OCI-LY3 (cell line): ENCODE results near the gene CARS2.

Source experiments
- EZH2phosphoT487 ChIP-seq: fragments of 200-600 bp; shearing (Covaris generic); IDR thresholded peaks from 2 replicates; pipeline ENCODE4 v1.6.1; 2018; ENCODE audit warnings: antibody characterized with exemption, mixed run types, low read depth
- TF ChIP-seq, protein P1 (sequence below): fragments of 200-600, 300-600 bp; sonication (generic); IDR thresholded peaks from 2 replicates; pipeline ENCODE4 v1.5.1; 2014; ENCODE audit warnings: antibody characterized with exemption, low read length, low read depth

GRCh38 chr13:110610955-110611595 lies 94.8 kb downstream of the CARS2 start:
- TF ChIP-seq, protein P1, sequence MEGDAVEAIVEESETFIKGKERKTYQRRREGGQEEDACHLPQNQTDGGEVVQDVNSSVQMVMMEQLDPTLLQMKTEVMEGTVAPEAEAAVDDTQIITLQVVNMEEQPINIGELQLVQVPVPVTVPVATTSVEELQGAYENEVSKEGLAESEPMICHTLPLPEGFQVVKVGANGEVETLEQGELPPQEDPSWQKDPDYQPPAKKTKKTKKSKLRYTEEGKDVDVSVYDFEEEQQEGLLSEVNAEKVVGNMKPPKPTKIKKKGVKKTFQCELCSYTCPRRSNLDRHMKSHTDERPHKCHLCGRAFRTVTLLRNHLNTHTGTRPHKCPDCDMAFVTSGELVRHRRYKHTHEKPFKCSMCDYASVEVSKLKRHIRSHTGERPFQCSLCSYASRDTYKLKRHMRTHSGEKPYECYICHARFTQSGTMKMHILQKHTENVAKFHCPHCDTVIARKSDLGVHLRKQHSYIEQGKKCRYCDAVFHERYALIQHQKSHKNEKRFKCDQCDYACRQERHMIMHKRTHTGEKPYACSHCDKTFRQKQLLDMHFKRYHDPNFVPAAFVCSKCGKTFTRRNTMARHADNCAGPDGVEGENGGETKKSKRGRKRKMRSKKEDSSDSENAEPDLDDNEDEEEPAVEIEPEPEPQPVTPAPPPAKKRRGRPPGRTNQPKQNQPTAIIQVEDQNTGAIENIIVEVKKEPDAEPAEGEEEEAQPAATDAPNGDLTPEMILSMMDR = no peak
- TF ChIP-seq EZH2phosphoT487 = no peak
